ENCODE data around the gene FAF1.
"Not testable (repeated sequence)": the region's sequence is repeated elsewhere in the genome, so short reads cannot be mapped to it uniquely, and the experiment has no call there.

Gene FAF1

GRCh38 chr1:50559421-50559820, 400.6 kb downstream of the FAF1 start:
- DNase-seq (ENCODE audit: low read depth in 2 of 2): no peak

- DNase-seq (ENCODE audit: low read depth in 2 of 2): no peak
Observed at GRCh38 chr1:50553921-50554320, 406.1 kb downstream of the FAF1 start.

- no peak for DNase-seq (ENCODE audit: low read depth in 2 of 2)
Observed at GRCh38 chr1:50548243-50548642, 411.8 kb downstream of the FAF1 start.

- no peak for DNase-seq (ENCODE audit: low read depth in 2 of 2)
Observed at GRCh38 chr1:50542362-50542761, 417.7 kb downstream of the FAF1 start.

GRCh38 chr1:50538476-50538875, 421.6 kb downstream of the FAF1 start:
- no peak for DNase-seq (ENCODE audit: low read depth in 2 of 2)

GRCh38 chr1:50531601-50532000, 428.5 kb downstream of the FAF1 start:
- DNase-seq (ENCODE audit: low read depth in 2 of 2): no peak

GRCh38 chr1:50531027-50531426, 429.0 kb downstream of the FAF1 start:
- DNase-seq (ENCODE audit: low read depth in 2 of 2): no peak

- no peak for DNase-seq (ENCODE audit: low read depth in 2 of 2)
Observed at GRCh38 chr1:50529510-50529909, 430.6 kb downstream of the FAF1 start.

GRCh38 chr1:50527987-50528320, 432.1 kb downstream of the FAF1 start:
- DNase-seq (ENCODE audit: low read depth in 2 of 2): not testable (repeated sequence)

- no peak for DNase-seq (ENCODE audit: low read depth in 2 of 2)
Observed at GRCh38 chr1:50527249-50527986, 432.6 kb downstream of the FAF1 start.

- DNase-seq (ENCODE audit: low read depth in 2 of 2): no peak
Observed at GRCh38 chr1:50526431-50526830, 433.6 kb downstream of the FAF1 start.

GRCh38 chr1:50523548-50523947, 436.5 kb downstream of the FAF1 start:
- DNase-seq (ENCODE audit: low read depth in 2 of 2): no peak

GRCh38 chr1:50522691-50523342, 437.2 kb downstream of the FAF1 start:
- no peak for DNase-seq (ENCODE audit: low read depth in 2 of 2)

GRCh38 chr1:50521703-50522102, 438.4 kb downstream of the FAF1 start:
- DNase-seq (ENCODE audit: low read depth in 2 of 2): no peak

GRCh38 chr1:50517488-50517887, 442.6 kb downstream of the FAF1 start:
- no peak for DNase-seq (ENCODE audit: low read depth in 2 of 2)

GRCh38 chr1:50516056-50516455, 444.0 kb downstream of the FAF1 start:
- no peak for DNase-seq (ENCODE audit: low read depth in 2 of 2)

GRCh38 chr1:50508040-50508586, 452.0 kb downstream of the FAF1 start:
- no peak for DNase-seq (ENCODE audit: low read depth in 2 of 2)

- DNase-seq (ENCODE audit: low read depth in 2 of 2): no peak
Observed at GRCh38 chr1:50505427-50505826, 454.6 kb downstream of the FAF1 start.

GRCh38 chr1:50503515-50503914, 456.6 kb downstream of the FAF1 start:
- no peak for DNase-seq (ENCODE audit: low read depth in 2 of 2)

GRCh38 chr1:50502147-50502546, 457.9 kb downstream of the FAF1 start:
- no peak for DNase-seq (ENCODE audit: low read depth in 2 of 2)

- DNase-seq (ENCODE audit: low read depth in 2 of 2): no peak
Observed at GRCh38 chr1:50497007-50497406, 463.1 kb downstream of the FAF1 start.

- no peak for DNase-seq (ENCODE audit: low read depth in 2 of 2)
Observed at GRCh38 chr1:50493710-50494109, 466.4 kb downstream of the FAF1 start.

- no peak for DNase-seq (ENCODE audit: low read depth in 2 of 2)
Observed at GRCh38 chr1:50492142-50492541, 467.9 kb downstream of the FAF1 start.

All from stimulated activated CD8-positive, alpha-beta memory T cell treated with anti-CD3 and anti-CD28 coated beads, Interleukin-15, amount 100 ng/mL, for 48 hours (primary cell).